RWPE1 (cell line): Measurements from ENCODE around the gene RASA1.
"Not testable (repeated sequence)": the region's sequence is repeated elsewhere in the genome, so short reads cannot be mapped to it uniquely, and the experiment has no call there.

Experiments used
- CTCF ChIA-PET: fragments of 350-600 bp; sonication (Branson Sonifier 250); formaldehyde crosslinking; extraction: SDS; loops from one replicate; lab custom pipeline; 2021; lab: Yijun Ruan, JAX
- POLR2A ChIA-PET: fragments of 400-600 bp; formaldehyde crosslinking; extraction: SDS; loops from one replicate; lab custom pipeline; 2020; ENCODE audit warnings: antibody characterized with exemption; ENCODE audit not compliant: low non-redundant PET; lab: Yijun Ruan, JAX
- DNase-seq: peaks from one replicate; pipeline ENCODE4 v3.0.0; 2012; ENCODE audit warnings: low spot score
- H3K27ac ChIP-seq: fragments of 450-650 bp; 2 replicates; pipeline ENCODE4 v1.5.1; 2017
- TF ChIP-seq, protein P1 (sequence below): fragments of 450-650 bp; conservative IDR thresholded peaks from 2 replicates; pipeline ENCODE4 v1.5.1; 2017; ENCODE audit warnings: low read depth, mild to moderate bottlenecking

Gene RASA1

DNA sequence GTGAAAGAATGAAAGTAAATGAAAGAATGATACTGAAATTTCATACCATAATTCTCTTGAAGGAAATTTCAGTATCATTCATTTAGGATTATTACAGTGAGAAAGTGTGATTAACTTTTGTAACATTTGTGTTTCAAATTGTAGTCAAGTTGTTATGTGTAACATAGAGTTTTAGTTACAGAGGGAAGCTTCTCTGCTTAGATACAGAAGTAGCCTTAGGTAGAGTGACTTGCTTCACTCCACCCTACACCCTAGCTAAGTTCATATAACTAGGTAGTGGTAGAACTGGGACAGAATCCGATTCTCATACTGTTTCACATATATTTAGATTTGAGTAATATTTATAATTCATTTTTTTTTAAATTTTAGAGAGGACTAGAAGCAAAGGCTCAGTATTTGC, 9.0 kb downstream of the RASA1 start:
- TF ChIP-seq, protein P1, sequence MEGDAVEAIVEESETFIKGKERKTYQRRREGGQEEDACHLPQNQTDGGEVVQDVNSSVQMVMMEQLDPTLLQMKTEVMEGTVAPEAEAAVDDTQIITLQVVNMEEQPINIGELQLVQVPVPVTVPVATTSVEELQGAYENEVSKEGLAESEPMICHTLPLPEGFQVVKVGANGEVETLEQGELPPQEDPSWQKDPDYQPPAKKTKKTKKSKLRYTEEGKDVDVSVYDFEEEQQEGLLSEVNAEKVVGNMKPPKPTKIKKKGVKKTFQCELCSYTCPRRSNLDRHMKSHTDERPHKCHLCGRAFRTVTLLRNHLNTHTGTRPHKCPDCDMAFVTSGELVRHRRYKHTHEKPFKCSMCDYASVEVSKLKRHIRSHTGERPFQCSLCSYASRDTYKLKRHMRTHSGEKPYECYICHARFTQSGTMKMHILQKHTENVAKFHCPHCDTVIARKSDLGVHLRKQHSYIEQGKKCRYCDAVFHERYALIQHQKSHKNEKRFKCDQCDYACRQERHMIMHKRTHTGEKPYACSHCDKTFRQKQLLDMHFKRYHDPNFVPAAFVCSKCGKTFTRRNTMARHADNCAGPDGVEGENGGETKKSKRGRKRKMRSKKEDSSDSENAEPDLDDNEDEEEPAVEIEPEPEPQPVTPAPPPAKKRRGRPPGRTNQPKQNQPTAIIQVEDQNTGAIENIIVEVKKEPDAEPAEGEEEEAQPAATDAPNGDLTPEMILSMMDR = no peak
- H3K27ac ChIP-seq = no peak overlapping the region
- ChIA-PET CTCF (no interaction called here), POLR2A (interaction anchor here (0.5 kb wide), 1 partner anchor 9 kb away, joined by 8 read pairs; the partner anchor contains the start of gene RASA1)
- no peak for DNase-seq

DNA sequence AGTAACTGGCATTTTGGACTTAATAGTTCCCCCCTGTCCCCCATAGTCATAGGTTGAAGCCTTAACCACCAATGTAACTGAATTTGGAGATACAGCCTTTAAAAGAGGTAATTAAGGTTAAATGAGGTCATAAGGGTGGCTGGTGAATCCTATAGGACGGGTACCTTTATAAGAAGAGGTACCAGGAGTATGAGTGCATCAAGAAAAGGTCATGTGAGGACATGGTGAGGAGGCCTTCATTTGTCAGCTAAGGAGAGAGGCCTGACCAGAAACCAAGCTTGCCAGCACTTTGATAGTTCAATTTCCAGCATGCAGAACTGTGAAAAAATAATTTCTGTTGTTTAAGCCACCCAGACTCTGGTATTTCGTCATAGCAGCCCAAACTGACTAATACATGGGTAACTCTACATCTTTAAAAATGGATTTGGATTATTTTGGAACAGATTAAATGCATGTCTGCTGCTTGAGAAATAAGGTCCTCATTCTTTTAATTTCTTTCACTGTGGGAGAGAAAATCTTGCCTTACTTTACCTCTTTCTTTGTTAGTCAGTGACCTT, 9.7 kb downstream of the RASA1 start:
- TF ChIP-seq, protein P1 = no peak
- ChIA-PET POLR2A (interaction anchor here (0.5 kb wide), 1 partner anchor 10 kb away, joined by 8 read pairs; the partner anchor contains the start of gene RASA1), CTCF (no interaction called here)
- H3K27ac ChIP-seq = no peak overlapping the region
- DNase-seq = no peak

DNA sequence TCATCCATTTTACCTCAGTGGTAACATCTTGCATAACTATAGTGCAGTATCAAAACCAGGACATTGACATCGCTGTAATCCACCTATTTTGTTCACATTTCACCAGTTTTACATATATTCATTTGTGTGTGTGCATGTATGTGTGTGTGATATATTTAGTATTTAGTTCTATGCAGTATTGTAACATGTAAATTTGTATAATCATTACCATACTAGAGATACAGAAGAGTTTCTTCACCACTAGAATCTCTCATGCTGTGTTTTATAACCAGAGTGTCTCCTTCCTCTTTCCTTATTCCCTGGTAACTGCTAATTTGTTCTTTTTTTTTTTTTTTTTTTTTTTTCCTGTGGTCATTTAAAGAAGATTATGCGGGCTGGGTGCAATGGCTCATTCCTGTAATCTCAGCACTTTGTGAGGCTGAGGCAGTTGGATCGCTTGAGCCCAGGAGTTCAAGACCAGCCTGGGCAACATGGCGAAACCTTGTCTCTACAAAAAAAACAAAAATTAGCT, 11.0 kb downstream of the RASA1 start:
- ChIA-PET POLR2A (no interaction called here), CTCF (interaction anchor here (0.6 kb wide), 1 partner anchor 69 kb away, joined by 3 read pairs; no protein-coding TSS in a partner anchor)
- TF ChIP-seq, protein P1 = no peak
- no peak overlapping the region for H3K27ac ChIP-seq
- DNase-seq = no peak

DNA sequence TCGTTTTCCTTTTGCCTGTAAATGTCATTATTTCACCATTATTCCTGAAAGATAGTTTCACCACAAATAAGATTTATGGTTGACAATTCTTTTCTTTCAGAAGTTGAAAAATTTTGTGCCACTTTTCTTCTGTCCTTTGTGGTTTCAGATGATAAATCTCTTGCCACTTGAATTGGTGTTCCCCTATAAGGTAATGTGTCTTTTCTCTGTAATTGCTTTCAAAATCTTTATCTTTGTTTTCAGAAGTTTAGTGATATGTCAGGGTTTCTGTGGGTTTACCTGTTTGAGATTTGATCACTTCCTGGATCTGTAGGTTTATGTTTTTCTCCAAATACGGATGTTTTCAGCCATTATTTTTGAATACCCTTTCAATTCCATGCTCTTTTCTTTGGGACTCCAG, 14.6 kb downstream of the RASA1 start:
- H3K27ac ChIP-seq = no peak overlapping the region
- ChIA-PET POLR2A (no interaction called here), CTCF (no interaction called here)
- no peak for DNase-seq
- TF ChIP-seq, protein P1 = no peak

DNA sequence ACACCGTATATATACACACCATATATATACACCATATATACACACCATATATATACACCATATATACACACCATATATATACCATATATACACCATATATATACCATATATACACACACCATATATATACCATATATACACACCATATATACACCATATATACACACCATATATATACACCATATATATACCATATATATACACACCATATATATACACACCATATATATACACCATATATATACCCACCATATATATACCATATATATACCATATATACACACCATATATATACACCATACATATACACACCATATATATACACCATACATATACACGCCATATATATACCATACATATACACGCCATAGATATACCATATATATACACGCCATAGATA, 19.6 kb downstream of the RASA1 start:
- CTCF ChIA-PET, H3K27ac ChIP-seq, DNase-seq, POLR2A ChIA-PET: not testable (repeated sequence)

DNA sequence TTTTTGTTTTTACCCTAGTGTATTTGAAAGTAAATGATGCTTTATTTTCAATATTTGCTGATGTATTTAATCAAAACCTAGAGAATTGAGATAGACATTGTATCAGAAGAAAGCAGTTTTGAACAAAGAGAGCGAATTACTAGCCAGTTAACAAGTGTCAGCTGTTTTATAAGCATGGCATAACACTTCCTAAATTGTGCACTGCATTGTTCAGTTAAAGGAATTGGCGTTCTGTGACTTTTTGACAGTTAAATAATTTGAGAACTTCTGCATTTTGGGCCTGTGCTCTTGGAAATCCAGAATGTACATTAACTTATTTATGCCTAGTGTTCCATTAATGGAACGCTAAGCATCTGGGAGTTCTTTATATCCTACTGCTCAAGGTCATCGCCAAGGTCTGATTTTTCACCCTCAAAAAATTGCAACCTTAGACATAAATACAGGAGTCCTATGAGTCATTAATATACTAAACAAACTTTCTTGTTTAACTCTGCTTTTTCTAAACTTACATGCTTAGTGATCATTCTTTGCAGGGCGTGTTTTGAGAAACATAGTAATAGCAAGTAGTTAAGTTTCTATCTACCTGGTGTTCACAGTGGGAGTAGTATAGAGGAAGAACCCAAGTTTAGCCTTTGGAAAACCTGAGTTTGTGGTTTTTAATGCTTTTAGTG, 31.1 kb downstream of the RASA1 start:
- ChIA-PET CTCF (no interaction called here), POLR2A (no interaction called here)
- no peak overlapping the region for H3K27ac ChIP-seq
- TF ChIP-seq, protein P1 = no peak
- no peak for DNase-seq

DNA sequence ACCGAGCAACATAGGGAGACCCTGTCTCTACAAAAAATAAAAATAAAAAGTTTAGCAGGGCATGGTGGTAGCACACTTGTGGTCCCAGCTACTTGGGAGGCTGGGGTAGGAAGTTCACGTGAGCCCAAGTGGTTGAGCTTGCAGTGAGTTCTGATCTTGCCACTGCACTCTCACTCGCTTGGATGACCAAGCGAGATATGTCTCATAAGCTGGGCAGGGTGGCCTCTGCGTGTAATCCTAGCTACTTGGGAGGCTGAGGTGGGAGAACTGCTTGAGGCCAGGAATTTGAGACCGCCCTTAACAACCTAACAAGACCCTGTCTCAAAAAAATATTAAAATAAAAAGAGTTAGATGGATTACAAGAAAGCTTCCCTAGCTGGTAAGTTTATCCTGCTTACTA, 32.5 kb downstream of the RASA1 start:
- POLR2A ChIA-PET = no interaction called here
- H3K27ac ChIP-seq = peak overlapping the region; percentile 62
- DNase-seq = no peak
- CTCF ChIA-PET = interaction anchor here (0.7 to 1.6 kb wide), 3 partner anchors 27 to 878 kb away, joined by 3 to 4 read pairs (median 3); no protein-coding TSS in a partner anchor
- TF ChIP-seq, protein P1 = no peak
